BJ (cell line): ENCODE data around the gene RNF135. TPM values are rescaled to one million over a fixed set of nuclear protein-coding genes. Genes with fewer than 3 reads are reported as not detected.

Experiments used
- CTCF ChIA-PET: fragments of 350-600 bp; formaldehyde crosslinking; extraction: SDS; loops from one replicate; lab custom pipeline; 2021; ENCODE audit warnings: antibody characterized with exemption, inconsistent platforms; lab: Yijun Ruan, JAX
- POLR2A ChIA-PET: fragments of 300-600 bp; sonication (Branson Sonifier 250); formaldehyde crosslinking; extraction: SDS; loops from one replicate; lab custom pipeline; 2021; ENCODE audit warnings: antibody characterized with exemption; lab: Charles Lee
- DNase-seq: peaks from one replicate; pipeline ENCODE4 v3.0.0-alpha.2; 2011; ENCODE audit warnings: low read depth
- H3K27me3 ChIP-seq: 2 replicates; pipeline ENCODE4 v1.6.0; 2011; ENCODE audit warnings: low read length; ENCODE audit not compliant: control insufficient read depth, insufficient read depth
- H3K36me3 ChIP-seq: 2 replicates; pipeline ENCODE4 v1.5.1; 2011; ENCODE audit warnings: low read length; ENCODE audit not compliant: control insufficient read depth, insufficient read depth
- H3K4me3 ChIP-seq: 2 replicates; pipeline ENCODE4 v1.5.1; 2011; ENCODE audit warnings: low read depth, mild to moderate bottlenecking, control low read depth, low read length
- polyA minus RNA-seq: library from RNA; depleted of rRNA, polyadenylated mRNA; stranded (reverse); fragments of >200 nt; gene quantifications from 2 replicates; pipeline ENCODE4 v1.2.3, GENCODE V29; 2011; rRNA and poly(A)+ RNA removed
- polyA plus RNA-seq: library from polyadenylated mRNA; depleted of rRNA; stranded (reverse); fragments of >200 nt; gene quantifications from 2 replicates; pipeline ENCODE4 v1.2.3, GENCODE V29; 2011; rRNA removed
- TF ChIP-seq, protein P1 (sequence below): IDR thresholded peaks from 2 replicates; pipeline ENCODE4 v1.5.1; 2011; ENCODE audit warnings: low read depth, mild to moderate bottlenecking, control low read depth, inconsistent platforms, low read length, moderate library complexity; ENCODE audit not compliant: insufficient read depth

Gene RNF135, protein sequence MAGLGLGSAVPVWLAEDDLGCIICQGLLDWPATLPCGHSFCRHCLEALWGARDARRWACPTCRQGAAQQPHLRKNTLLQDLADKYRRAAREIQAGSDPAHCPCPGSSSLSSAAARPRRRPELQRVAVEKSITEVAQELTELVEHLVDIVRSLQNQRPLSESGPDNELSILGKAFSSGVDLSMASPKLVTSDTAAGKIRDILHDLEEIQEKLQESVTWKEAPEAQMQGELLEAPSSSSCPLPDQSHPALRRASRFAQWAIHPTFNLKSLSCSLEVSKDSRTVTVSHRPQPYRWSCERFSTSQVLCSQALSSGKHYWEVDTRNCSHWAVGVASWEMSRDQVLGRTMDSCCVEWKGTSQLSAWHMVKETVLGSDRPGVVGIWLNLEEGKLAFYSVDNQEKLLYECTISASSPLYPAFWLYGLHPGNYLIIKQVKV
- polyA plus RNA-seq (14.6 TPM in 2 replicates), polyA minus RNA-seq (5.7 and 6.8 TPM in 2 replicates)

DNA sequence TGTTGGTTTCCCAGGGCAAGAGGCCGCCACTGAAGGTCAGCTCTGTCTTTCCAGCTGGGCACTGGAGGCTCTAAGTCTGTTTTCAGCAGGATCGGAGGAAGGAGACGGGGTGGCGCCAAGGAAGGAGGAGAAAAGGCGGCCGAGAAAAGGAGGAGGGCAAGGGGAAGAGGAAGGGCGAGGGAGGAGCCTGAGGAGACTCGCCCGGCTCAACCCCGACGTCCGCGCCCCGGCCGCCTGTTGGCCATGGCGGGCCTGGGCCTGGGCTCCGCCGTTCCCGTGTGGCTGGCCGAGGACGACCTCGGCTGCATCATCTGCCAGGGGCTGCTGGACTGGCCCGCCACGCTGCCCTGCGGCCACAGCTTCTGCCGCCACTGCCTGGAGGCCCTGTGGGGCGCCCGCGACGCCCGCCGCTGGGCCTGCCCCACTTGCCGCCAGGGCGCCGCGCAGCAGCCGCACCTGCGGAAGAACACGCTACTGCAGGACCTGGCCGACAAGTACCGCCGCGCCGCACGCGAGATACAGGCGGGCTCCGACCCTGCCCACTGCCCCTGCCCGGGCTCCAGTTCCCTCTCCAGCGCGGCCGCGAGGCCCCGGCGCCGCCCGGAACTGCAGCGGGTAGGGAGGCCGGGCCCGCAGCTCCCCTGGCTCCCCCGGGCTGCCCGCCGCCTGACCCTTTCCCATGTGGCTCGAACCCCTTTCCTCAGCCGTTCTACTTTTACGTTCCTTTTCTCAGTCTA lies at the start of gene RNF135:
RNF135 (plus strand) TSS at position 209 of the 737 bp plus-strand sequence; CDS start at position 244, 35 bp downstream.
- ChIA-PET POLR2A (no interaction called here), CTCF (interaction anchor here (0.5 to 1.8 kb wide), 4 partner anchors 14 to 418 kb away, joined by 3 to 5 read pairs (median 3); no protein-coding TSS in a partner anchor)
- peak; percentile 46 for DNase-seq
- Histone ChIP-seq H3K27me3 (no peaks in the 10 kb centered on the region), H3K36me3 (peaks cover 3% of the 10 kb centered on the region; the same call in 1 of the 2 replicates), H3K4me3 (peak within 1 kb of the TSS; percentile 49)
- TF ChIP-seq, protein P1, sequence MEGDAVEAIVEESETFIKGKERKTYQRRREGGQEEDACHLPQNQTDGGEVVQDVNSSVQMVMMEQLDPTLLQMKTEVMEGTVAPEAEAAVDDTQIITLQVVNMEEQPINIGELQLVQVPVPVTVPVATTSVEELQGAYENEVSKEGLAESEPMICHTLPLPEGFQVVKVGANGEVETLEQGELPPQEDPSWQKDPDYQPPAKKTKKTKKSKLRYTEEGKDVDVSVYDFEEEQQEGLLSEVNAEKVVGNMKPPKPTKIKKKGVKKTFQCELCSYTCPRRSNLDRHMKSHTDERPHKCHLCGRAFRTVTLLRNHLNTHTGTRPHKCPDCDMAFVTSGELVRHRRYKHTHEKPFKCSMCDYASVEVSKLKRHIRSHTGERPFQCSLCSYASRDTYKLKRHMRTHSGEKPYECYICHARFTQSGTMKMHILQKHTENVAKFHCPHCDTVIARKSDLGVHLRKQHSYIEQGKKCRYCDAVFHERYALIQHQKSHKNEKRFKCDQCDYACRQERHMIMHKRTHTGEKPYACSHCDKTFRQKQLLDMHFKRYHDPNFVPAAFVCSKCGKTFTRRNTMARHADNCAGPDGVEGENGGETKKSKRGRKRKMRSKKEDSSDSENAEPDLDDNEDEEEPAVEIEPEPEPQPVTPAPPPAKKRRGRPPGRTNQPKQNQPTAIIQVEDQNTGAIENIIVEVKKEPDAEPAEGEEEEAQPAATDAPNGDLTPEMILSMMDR, result peak; percentile 22; the same call in 1 of the 2 replicates

DNA sequence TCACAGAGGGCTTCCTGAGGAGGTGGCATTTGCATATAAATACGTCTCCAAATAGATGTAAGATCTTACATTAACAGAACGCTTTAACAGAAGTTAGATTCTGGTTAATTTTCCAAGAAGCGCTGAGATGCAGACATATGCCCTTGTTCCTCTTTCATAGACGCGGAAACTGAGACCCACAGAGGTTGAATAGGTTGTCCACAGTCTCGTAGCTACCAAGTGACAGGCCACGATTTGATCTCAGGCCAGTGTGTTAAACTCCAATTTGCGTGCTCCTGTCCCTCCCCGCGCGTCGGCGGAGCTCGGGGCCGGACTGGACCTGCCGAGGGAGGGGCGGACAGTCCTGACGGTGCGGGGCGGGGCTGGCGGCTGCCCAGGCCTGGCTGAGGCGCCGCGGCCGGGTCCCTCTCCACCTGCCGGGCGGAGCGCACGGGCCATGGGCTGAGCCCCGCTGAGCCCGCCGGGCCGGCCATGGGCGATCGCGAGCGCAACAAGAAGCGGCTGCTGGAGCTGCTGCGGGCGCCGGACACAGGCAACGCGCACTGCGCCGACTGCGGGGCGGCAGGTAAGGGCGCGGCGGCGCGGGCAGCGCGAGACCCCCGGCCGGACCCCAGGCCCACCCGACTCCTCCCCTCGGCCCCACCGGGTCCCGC lies 49.2 kb upstream of the RNF135 start, which contains the start of gene ADAP2:
ADAP2 (plus strand) TSS at position 402 of the 653 bp plus-strand sequence; CDS start at position 472, 70 bp downstream.
- TF ChIP-seq, protein P1, result no peak
- Histone ChIP-seq H3K27me3 (peaks cover 11% of the 10 kb centered on the region), H3K4me3 (peak within 1 kb of the TSS; percentile 28), H3K36me3 (no peaks in the 10 kb centered on the region)
- DNase-seq, result no peak
- POLR2A ChIA-PET, result no interaction called here
- CTCF ChIA-PET, result no interaction called here

DNA sequence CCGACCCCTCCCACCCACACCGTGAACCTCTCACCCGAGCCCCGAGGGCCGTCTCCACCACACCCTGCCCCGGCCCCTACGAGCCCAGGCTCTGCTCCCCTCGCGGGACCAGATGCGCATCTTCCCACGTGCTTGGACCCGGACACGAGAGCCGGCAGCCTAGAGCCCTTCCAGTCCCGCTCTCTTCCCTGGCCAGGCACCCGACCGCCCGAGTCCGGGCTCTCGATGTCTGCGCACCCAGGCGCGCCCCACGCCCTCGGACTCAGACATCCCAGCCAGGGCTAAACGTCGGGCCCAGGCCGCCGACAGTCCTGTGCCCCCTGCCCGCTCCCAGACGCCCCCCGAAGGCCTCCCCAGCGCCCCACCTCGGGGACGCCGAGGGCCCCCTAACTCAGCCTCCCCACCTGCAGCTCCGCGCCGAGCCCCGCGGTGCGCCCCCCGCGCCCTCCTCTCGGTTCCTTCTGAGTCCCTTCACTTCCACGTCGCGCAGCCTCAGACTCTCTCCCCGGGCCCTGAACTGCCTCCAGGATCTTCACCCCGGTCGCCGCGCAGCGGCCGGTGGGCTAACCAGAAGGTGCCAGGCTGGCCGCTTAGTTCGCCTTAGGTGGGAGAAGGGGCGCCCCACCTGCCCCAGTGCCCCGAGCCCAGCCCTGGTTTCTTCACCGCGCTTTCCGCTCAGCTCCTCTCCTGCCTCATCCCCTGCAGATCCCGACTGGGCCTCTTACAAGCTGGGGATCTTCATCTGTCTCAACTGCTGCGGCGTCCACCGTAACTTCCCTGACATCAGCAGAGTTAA lies 48.4 kb upstream of the RNF135 start:
- POLR2A ChIA-PET, result no interaction called here
- DNase-seq, result no peak
- peaks cover 11% of the 10 kb centered on the region for H3K27me3 ChIP-seq
- H3K4me3 ChIP-seq, result peak overlapping the region; percentile 28
- no peaks in the 10 kb centered on the region for H3K36me3 ChIP-seq
- CTCF ChIA-PET, result no interaction called here
- TF ChIP-seq, protein P1, result no peak

DNA sequence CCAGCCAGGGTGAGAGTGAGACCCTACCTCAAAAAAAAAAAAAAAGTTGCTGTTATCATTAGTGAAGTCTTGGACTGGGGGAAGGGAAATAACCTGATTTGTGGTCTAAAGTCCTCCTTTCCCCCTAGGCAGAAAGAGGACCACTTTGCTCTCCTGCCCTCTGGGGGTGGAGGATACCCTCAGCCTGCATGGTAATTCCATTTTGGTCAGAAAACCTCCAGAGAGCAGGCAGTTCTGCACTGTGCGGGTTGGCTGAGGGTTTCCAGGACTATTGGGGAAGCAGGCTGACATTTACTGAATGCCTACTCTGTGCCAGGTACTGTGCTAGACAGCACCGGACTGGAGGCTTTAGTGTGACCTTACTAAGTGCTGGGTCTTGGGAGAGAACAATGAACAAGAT lies 46.5 kb upstream of the RNF135 start:
- POLR2A ChIA-PET, result no interaction called here
- no peak overlapping the region for H3K4me3 ChIP-seq

More for the DNA sequence above, 46.5 kb upstream of the RNF135 start:
- Histone ChIP-seq H3K27me3 (peaks cover 11% of the 10 kb centered on the region), H3K36me3 (no peaks in the 10 kb centered on the region)
- TF ChIP-seq, protein P1, result no peak
- DNase-seq, result no peak
- CTCF ChIA-PET, result no interaction called here
